EL (cell line): ENCODE measurements around the gene IFNA1.
A peak's percentile ranks its signal among the peaks of the same experiment; 100 is the strongest.

Experiments used
- DNase-seq: peaks from one replicate; pipeline ENCODE4 v3.0.0-alpha.2; 2016

Gene IFNA1

GRCh38 chr9:21449312-21449711 is 9.1 kb downstream of the IFNA1 start:
- peak; percentile 12 for DNase-seq

- no peak for DNase-seq
Measured at GRCh38 chr9:21450733-21451394, 10.6 kb downstream of the IFNA1 start.

GRCh38 chr9:21452681-21453080 is 12.4 kb downstream of the IFNA1 start:
- no peak for DNase-seq

GRCh38 chr9:21454149-21454548 is 13.9 kb downstream of the IFNA1 start:
- DNase-seq = peak; percentile 31

- peak; percentile 39 for DNase-seq
Measured at GRCh38 chr9:21455320-21455719, 15.1 kb downstream of the IFNA1 start.

- no peak for DNase-seq
Measured at GRCh38 chr9:21461377-21461776, 21.1 kb downstream of the IFNA1 start.

GRCh38 chr9:21465138-21465537 is 24.9 kb downstream of the IFNA1 start:
- no peak for DNase-seq

GRCh38 chr9:21465859-21466518 is 25.8 kb downstream of the IFNA1 start:
- DNase-seq = peak; percentile 68

- no peak for DNase-seq
Measured at GRCh38 chr9:21470126-21470525, 29.9 kb downstream of the IFNA1 start.

GRCh38 chr9:21473236-21473635 is 33.0 kb downstream of the IFNA1 start:
- no peak for DNase-seq

GRCh38 chr9:21477466-21477865 is 37.2 kb downstream of the IFNA1 start:
- DNase-seq = no peak

- DNase-seq = no peak
Measured at GRCh38 chr9:21479152-21479702, 39.0 kb downstream of the IFNA1 start.

- DNase-seq = no peak
Measured at GRCh38 chr9:21481470-21482056, 41.3 kb downstream of the IFNA1 start.

- no peak for DNase-seq
Measured at GRCh38 chr9:21482213-21482612, 42.0 kb downstream of the IFNA1 start, which contains the start of gene IFNE. Gene IFNE, minus strand, starts transcription at chr9:21482313. Its CDS starts 619 bp downstream, at chr9:21481694.
